Prostate gland (tissue), 2 donors: ENCODE results near the gene PRPF4. TPM values are rescaled to one million over a fixed set of nuclear protein-coding genes. Genes with fewer than 3 reads are reported as not detected.
A peak's percentile ranks its signal among the peaks of the same experiment; 100 is the strongest.

ENCODE experiments used
- DNase-seq: peaks from one replicate; pipeline ENCODE4 v3.0.0-alpha.2; 2019; ENCODE audit warnings: low spot score
- H3K27ac ChIP-seq, 2 donors: fragments of 200-600 bp; sonication (generic); 2 replicates each; pipeline ENCODE4 v1.5.1; 2017 to 2019
- H3K27me3 ChIP-seq: fragments of 200-600 bp; sonication (generic); replicated peaks from 2 replicates; pipeline ENCODE4 v1.5.1; 2019; ENCODE audit not compliant: insufficient read depth
- H3K36me3 ChIP-seq, 2 donors: fragments of 200-600 bp; sonication (generic); 1 replicate in 1 of 2; 2 replicates in 1 of 2; pipeline versions ENCODE4 v1.5.1 to v1.8.1; 2017 to 2019
- H3K4me1 ChIP-seq: fragments of 200-600 bp; sonication (generic); replicated peaks from 2 replicates; pipeline ENCODE4 v1.5.1; 2019
- H3K4me3 ChIP-seq, 2 donors: fragments of 200-600 bp; sonication (generic); 2 replicates each; pipeline ENCODE4 v1.5.1; 2017 to 2019
- H3K9me3 ChIP-seq: fragments of 200-600 bp; sonication (generic); 2 replicates; pipeline ENCODE4 v1.5.1; 2017
- POLR2A ChIP-seq: fragments of 450-650 bp; IDR thresholded peaks from one replicate; pipeline ENCODE4 v1.6.1; 2016; ENCODE audit warnings: antibody characterized with exemption, mild to moderate bottlenecking
- POLR2AphosphoS5 ChIP-seq: sonication (generic); formaldehyde crosslinking; IDR thresholded peaks from one replicate; pipeline ENCODE4 v1.6.1; 2017; ENCODE audit warnings: antibody characterized with exemption
- WGBS: methylation state at CpG from one replicate; pipeline ENCODE4 v1.1.5; 2018; 5-methylcytosine and 5-hydroxymethylcytosine counted together
- intact Hi-C: fragments of 100-400 bp; cut with DNase I; formaldehyde crosslinking; loops from one replicate; pipeline ENCODE4 v1.14.2; 2022
- total RNA-seq, 2 donors: library from RNA; depleted of rRNA; stranded (reverse); fragments of >200 nt; gene quantifications; one replicate each; pipeline ENCODE4 v1.1.0, GENCODE V29; 2016
- TF ChIP-seq, protein P1 (sequence below), 4 experiments: fragments of 200-600 bp in 2 of 4; fragments of 450-650 bp in 2 of 4; sonication (generic) in 2 of 4; IDR thresholded peaks; 1 replicate in 3 of 4; 2 replicates in 1 of 4; pipeline ENCODE4 v1.5.1; 2016 to 2019; ENCODE audit warnings: antibody characterized with exemption in 4 of 4, mild to moderate bottlenecking in 2 of 4, moderate library complexity in 2 of 4

PRPF4 gene
- total RNA-seq, 2 donors from 2014 or later = 25.0 to 27.1 TPM

DNA sequence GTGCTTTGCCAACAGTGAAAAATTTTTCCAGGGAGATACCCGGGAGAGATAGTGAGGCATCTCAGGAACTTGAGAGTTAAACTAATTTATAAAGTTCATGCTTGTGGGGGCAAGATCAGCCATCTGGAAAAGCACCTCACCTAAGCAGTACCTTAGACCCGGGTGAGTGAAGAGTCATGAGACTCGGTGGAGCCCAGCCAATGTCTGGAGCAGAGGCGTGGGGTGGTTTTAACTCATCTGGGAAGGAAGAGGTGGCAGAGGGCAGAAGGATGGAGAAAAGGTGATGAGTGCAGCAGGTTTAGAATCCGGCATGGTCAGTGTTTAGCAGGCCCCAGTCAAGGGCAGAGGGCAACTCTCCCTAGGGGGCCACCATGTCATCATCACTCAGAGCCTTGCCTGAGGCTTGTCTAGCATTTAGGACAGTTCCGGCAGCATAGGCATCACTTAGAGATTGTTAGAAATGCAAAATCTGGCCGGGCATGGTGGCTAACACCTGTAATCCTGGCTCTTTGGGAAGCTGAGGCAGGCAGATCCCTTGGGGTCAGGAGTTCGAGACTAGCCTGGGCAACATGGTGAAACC, 32.0 kb downstream of the PRPF4 start:
- Histone ChIP-seq H3K36me3 (no peaks in the 10 kb centered on the region), H3K4me1 (no peaks in the 10 kb centered on the region), H3K9me3 (no peaks in the 10 kb centered on the region), H3K4me3 (no peak overlapping the region), H3K27me3 (no peaks in the 10 kb centered on the region), H3K27ac (no peak overlapping the region)
- TF ChIP-seq POLR2A (no peak), POLR2AphosphoS5 (no peak)
- TF ChIP-seq, protein P1, sequence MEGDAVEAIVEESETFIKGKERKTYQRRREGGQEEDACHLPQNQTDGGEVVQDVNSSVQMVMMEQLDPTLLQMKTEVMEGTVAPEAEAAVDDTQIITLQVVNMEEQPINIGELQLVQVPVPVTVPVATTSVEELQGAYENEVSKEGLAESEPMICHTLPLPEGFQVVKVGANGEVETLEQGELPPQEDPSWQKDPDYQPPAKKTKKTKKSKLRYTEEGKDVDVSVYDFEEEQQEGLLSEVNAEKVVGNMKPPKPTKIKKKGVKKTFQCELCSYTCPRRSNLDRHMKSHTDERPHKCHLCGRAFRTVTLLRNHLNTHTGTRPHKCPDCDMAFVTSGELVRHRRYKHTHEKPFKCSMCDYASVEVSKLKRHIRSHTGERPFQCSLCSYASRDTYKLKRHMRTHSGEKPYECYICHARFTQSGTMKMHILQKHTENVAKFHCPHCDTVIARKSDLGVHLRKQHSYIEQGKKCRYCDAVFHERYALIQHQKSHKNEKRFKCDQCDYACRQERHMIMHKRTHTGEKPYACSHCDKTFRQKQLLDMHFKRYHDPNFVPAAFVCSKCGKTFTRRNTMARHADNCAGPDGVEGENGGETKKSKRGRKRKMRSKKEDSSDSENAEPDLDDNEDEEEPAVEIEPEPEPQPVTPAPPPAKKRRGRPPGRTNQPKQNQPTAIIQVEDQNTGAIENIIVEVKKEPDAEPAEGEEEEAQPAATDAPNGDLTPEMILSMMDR (IDR thresholded peaks at IDR 0.05) = no peak
- 66% methylated on average over 8 of the region's 8 CpGs for whole genome bisulfite sequencing
- intact Hi-C loops = no loop called here
- DNase-seq = no peak

GRCh38 chr9:113309204-113309813, 33.9 kb downstream of the PRPF4 start:
- H3K36me3 ChIP-seq = no peaks in the 10 kb centered on the region
- DNase-seq = peak; percentile 23
- intact Hi-C loops = no loop called here
- WGBS = 14% methylated on average over 2 of the region's 2 CpGs
- no peaks in the 10 kb centered on the region for H3K9me3 ChIP-seq
- no peak overlapping the region for H3K4me3 ChIP-seq
- TF ChIP-seq, protein P1 (IDR thresholded peaks at IDR 0.05) = peak in 3 of 4 experiments; percentile 35 to 67 (median 62)
- TF ChIP-seq POLR2AphosphoS5 (peak; percentile 17), POLR2A (no peak)
- no peaks in the 10 kb centered on the region for H3K4me1 ChIP-seq
- H3K27me3 ChIP-seq = no peaks in the 10 kb centered on the region
- H3K27ac ChIP-seq = no peak overlapping the region

GRCh38 chr9:113310538-113310937, 35.1 kb downstream of the PRPF4 start:
- peak; percentile 8 for DNase-seq
- no peaks in the 10 kb centered on the region for H3K36me3 ChIP-seq
- TF ChIP-seq POLR2A = no peak
- TF ChIP-seq POLR2AphosphoS5 = no peak
- TF ChIP-seq, protein P1 (IDR thresholded peaks at IDR 0.05) = no peak
- WGBS = 49% methylated on average over 3 of the region's 3 CpGs
- no peaks in the 10 kb centered on the region for H3K4me1 ChIP-seq
- no peak overlapping the region for H3K4me3 ChIP-seq
- intact Hi-C loops = loop anchor here (10.0 kb wide), 1 partner anchor 94 kb away; the partner anchor contains the start of gene ALAD
- no peak overlapping the region for H3K27ac ChIP-seq
- no peaks in the 10 kb centered on the region for H3K9me3 ChIP-seq
- no peaks in the 10 kb centered on the region for H3K27me3 ChIP-seq

DNA sequence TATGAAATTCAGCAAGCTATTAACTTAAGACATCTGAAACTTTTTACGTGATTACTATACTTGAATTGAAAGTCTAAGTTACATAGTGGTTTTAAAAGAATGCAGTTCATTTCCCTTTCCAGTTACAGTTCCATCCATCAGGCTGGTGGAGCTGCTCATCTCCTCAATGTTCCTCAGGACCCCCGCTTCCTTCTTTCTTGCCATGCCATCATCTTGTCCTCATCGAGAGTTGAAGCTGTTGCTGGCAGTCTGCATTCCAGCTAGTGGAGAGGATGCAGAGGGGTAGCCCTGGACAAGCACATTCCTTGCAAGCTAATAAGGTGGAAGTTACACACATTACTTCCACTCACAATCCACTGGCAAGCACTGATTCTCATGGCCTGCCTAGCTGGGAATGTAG, 36.5 kb downstream of the PRPF4 start:
- 74% methylated on average over 3 of the region's 3 CpGs for WGBS
- no peak for TF ChIP-seq POLR2AphosphoS5
- TF ChIP-seq, protein P1 (IDR thresholded peaks at IDR 0.05) = no peak
- no peak for TF ChIP-seq POLR2A
- intact Hi-C loops = loop anchor here (10.0 kb wide), 1 partner anchor 93 kb away; the partner anchor contains the start of gene ALAD
- Histone ChIP-seq H3K36me3 (no peaks in the 10 kb centered on the region), H3K27me3 (no peaks in the 10 kb centered on the region), H3K4me3 (no peak overlapping the region), H3K4me1 (no peaks in the 10 kb centered on the region), H3K9me3 (no peaks in the 10 kb centered on the region), H3K27ac (no peak overlapping the region)
- DNase-seq = no peak

DNA sequence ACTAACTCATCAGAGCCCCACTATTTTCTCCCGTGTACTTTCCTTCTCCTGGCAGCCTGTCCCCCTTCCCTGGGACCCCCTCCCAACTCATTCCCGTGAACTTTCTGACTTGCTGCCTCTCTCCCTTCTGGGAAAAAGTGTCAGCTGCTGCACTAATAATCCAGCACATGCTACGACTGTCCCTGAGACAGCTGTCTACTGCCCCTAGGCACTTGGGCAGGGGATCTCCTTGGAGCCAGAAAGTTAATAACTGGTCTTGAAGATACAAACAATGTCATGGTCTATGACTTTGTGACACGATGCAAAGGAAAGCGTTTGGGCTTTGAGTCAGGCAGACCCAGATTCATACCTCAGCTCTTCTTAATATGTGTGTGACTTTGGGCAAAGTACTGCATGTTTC, 37.8 kb downstream of the PRPF4 start:
- no peak overlapping the region for H3K27ac ChIP-seq
- no peaks in the 10 kb centered on the region for H3K36me3 ChIP-seq
- WGBS = 67% methylated on average over 5 of the region's 5 CpGs
- DNase-seq = no peak
- TF ChIP-seq POLR2A = no peak
- TF ChIP-seq, protein P1 (IDR thresholded peaks at IDR 0.05) = no peak
- TF ChIP-seq POLR2AphosphoS5 = no peak
- no peaks in the 10 kb centered on the region for H3K27me3 ChIP-seq
- H3K4me1 ChIP-seq = no peaks in the 10 kb centered on the region
- H3K9me3 ChIP-seq = no peaks in the 10 kb centered on the region
- no peak overlapping the region for H3K4me3 ChIP-seq
- intact Hi-C loops = loop anchor here (10.0 kb wide), 1 partner anchor 92 kb away; the partner anchor contains the start of gene ALAD
